ENCODE results near the gene FMNL2. TPM values are rescaled to one million over a fixed set of nuclear protein-coding genes. Genes with fewer than 3 reads are reported as not detected.

The FMNL2 gene
- total and polyA plus RNA-seq, 4 donors: 1.5 to 9.3 (median 5.1) TPM

- H3K36me3 ChIP-seq (ENCODE audit: control insufficient read depth in 4 of 4, insufficient read depth in 3 of 4, low read depth in 1 of 4, low read length in 3 of 4): no peaks in the 10 kb centered on the region
- 67% methylated on average over 1 of the region's 1 CpG for WGBS
- no peaks in the 10 kb centered on the region for H3K27me3 ChIP-seq (ENCODE audit: control insufficient read depth in 4 of 4, insufficient read depth in 4 of 4, low read length in 3 of 4)
- TF ChIP-seq ZBTB33 (IDR thresholded peaks at IDR 0.05) (no peak), GABPA (IDR thresholded peaks at IDR 0.05 in 1 of 2, conservative IDR thresholded peaks at IDR 0.05 in 1 of 2) (no peak), FOXA2 (IDR thresholded peaks at IDR 0.05) (no peak), CTCF (IDR thresholded peaks at IDR 0.05; ENCODE audit: low read depth, low read length, missing input control) (no peak), FOXA1 (IDR thresholded peaks at IDR 0.05) (no peak), RXRA (IDR thresholded peaks at IDR 0.05) (no peak), HNF4G (IDR thresholded peaks at IDR 0.05) (no peak), EGR1 (IDR thresholded peaks at IDR 0.05; ENCODE audit: low read depth in 2 of 2) (no peak), SP1 (IDR thresholded peaks at IDR 0.05) (no peak), RAD21 (IDR thresholded peaks at IDR 0.05) (no peak), NR2F2 (IDR thresholded peaks at IDR 0.05) (no peak), YY1 (IDR thresholded peaks at IDR 0.05) (no peak), TAF1 (conservative IDR thresholded peaks at IDR 0.05) (no peak), JUND (IDR thresholded peaks at IDR 0.05) (no peak), HNF4A (conservative IDR thresholded peaks at IDR 0.05) (no peak)
- TF ChIP-seq, protein P1, sequence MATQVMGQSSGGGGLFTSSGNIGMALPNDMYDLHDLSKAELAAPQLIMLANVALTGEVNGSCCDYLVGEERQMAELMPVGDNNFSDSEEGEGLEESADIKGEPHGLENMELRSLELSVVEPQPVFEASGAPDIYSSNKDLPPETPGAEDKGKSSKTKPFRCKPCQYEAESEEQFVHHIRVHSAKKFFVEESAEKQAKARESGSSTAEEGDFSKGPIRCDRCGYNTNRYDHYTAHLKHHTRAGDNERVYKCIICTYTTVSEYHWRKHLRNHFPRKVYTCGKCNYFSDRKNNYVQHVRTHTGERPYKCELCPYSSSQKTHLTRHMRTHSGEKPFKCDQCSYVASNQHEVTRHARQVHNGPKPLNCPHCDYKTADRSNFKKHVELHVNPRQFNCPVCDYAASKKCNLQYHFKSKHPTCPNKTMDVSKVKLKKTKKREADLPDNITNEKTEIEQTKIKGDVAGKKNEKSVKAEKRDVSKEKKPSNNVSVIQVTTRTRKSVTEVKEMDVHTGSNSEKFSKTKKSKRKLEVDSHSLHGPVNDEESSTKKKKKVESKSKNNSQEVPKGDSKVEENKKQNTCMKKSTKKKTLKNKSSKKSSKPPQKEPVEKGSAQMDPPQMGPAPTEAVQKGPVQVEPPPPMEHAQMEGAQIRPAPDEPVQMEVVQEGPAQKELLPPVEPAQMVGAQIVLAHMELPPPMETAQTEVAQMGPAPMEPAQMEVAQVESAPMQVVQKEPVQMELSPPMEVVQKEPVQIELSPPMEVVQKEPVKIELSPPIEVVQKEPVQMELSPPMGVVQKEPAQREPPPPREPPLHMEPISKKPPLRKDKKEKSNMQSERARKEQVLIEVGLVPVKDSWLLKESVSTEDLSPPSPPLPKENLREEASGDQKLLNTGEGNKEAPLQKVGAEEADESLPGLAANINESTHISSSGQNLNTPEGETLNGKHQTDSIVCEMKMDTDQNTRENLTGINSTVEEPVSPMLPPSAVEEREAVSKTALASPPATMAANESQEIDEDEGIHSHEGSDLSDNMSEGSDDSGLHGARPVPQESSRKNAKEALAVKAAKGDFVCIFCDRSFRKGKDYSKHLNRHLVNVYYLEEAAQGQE (IDR thresholded peaks at IDR 0.05): no peak
- TF ChIP-seq, protein P2, sequence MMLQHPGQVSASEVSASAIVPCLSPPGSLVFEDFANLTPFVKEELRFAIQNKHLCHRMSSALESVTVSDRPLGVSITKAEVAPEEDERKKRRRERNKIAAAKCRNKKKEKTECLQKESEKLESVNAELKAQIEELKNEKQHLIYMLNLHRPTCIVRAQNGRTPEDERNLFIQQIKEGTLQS (IDR thresholded peaks at IDR 0.05): no peak
- TF ChIP-seq, protein P3, sequence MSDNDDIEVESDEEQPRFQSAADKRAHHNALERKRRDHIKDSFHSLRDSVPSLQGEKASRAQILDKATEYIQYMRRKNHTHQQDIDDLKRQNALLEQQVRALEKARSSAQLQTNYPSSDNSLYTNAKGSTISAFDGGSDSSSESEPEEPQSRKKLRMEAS (IDR thresholded peaks at IDR 0.05): no peak
- H3K9me3 ChIP-seq (ENCODE audit: control insufficient read depth in 4 of 4, low read length in 3 of 4): no peaks in the 10 kb centered on the region
- H3K9ac ChIP-seq (ENCODE audit: low read depth in 1 of 2, low read length in 2 of 2): no peak overlapping the region
- H3K4me3 ChIP-seq (ENCODE audit: low read depth in 1 of 3, low read length in 3 of 3): no peak overlapping the region
- no peak overlapping the region for H3K27ac ChIP-seq (ENCODE audit: low read depth in 1 of 2, low read length in 2 of 2)
- no peaks in the 10 kb centered on the region for H3K4me1 ChIP-seq (ENCODE audit: control insufficient read depth in 4 of 4, insufficient read depth in 4 of 4, low read length in 3 of 4)
- no peak for DNase-seq (ENCODE audit: low spot score)
These were observed 183.1 kb downstream of the FMNL2 start for GRCh38 chr2:152518034-152518433.
